HEK293T (cell line): ENCODE data around the gene DRAM2.

Experiments
- FOXA1 ChIP-seq: fragments of 450-650 bp; IDR thresholded peaks from 2 replicates; pipeline ENCODE4 v1.6.1; 2016; ENCODE audit warnings: mild to moderate bottlenecking
- HDGF ChIP-seq: fragments of 450-650 bp; IDR thresholded peaks from 2 replicates; pipeline ENCODE4 v1.6.1; 2017; ENCODE audit warnings: antibody characterized with exemption, borderline replicate concordance
- LEF1 ChIP-seq: fragments of 450-650 bp; IDR thresholded peaks from 2 replicates; pipeline ENCODE4 v1.6.1; 2017; ENCODE audit warnings: mild to moderate bottlenecking, borderline replicate concordance

- TF ChIP-seq LEF1 (no peak), HDGF (no peak), FOXA1 (no peak)
Measured at GRCh38 chr1:111140680-111140967, 731 bp upstream of the DRAM2 start.
